ENCODE measurements around the gene ICAM1. TPM values are rescaled to one million over a fixed set of nuclear protein-coding genes. Genes with fewer than 3 reads are reported as not detected.

Gene ICAM1
- total RNA-seq, 1 experiment from 2014 or later = 4.6 TPM

GRCh38 chr19:10332965-10333757 is 62.2 kb downstream of the ICAM1 start, which contains the start of gene RAVER1:
Gene RAVER1, minus strand, starts transcription at chr19:10333529. Its CDS starts 22 bp downstream, at chr19:10333507.
- no peak for TF ChIP-seq CTCF (IDR thresholded peaks at IDR 0.05; ENCODE audit: unreplicated experiment)
- DNase-seq (ENCODE audit: unreplicated experiment) = peak; percentile 98
- Mint-ChIP-seq H3K4me3 (ENCODE audit: unreplicated experiment) (peak within 1 kb of the TSS; percentile 95), H3K36me3 (ENCODE audit: insufficient read depth, unreplicated experiment) (peaks cover 22% of the 10 kb centered on the region), H3K27me3 (ENCODE audit: insufficient read depth, unreplicated experiment) (no peaks in the 10 kb centered on the region), H3K4me1 (ENCODE audit: insufficient read depth, unreplicated experiment) (no peaks in the 10 kb centered on the region), H3K27ac (ENCODE audit: low read depth, unreplicated experiment) (peak within 1 kb of the TSS; percentile 89), H3K9me3 (ENCODE audit: unreplicated experiment) (no peaks in the 10 kb centered on the region)
- intact Hi-C loops (cut with micrococcal nuclease) = loop anchor here (2.0 to 5.0 kb wide), 2 partner anchors 44 to 49 kb away; partner anchors contain the start of genes ICAM5 and TYK2
- ChIA-PET POLR2A (interaction anchor here (0.7 to 3.5 kb wide), 21 partner anchors 8 to 520 kb away, joined by 3 to 51 read pairs (median 5); partner anchors contain the start of genes CDC37, FDX2, ICAM4 and ICAM5), CTCF (interaction anchor here (0.6 to 2.1 kb wide), 4 partner anchors 13 to 143 kb away, joined by 3 to 14 read pairs (median 6); no protein-coding TSS in a partner anchor)
- TSS peak; percentile 48 for BruUV-seq (replicated peaks)

- Mint-ChIP-seq H3K36me3 (ENCODE audit: insufficient read depth, unreplicated experiment) (peaks cover 18% of the 10 kb centered on the region), H3K4me1 (ENCODE audit: insufficient read depth, unreplicated experiment) (no peaks in the 10 kb centered on the region), H3K27me3 (ENCODE audit: insufficient read depth, unreplicated experiment) (no peaks in the 10 kb centered on the region), H3K9me3 (ENCODE audit: unreplicated experiment) (no peaks in the 10 kb centered on the region), H3K4me3 (ENCODE audit: unreplicated experiment) (peak overlapping the region; percentile 95), H3K27ac (ENCODE audit: low read depth, unreplicated experiment) (peak overlapping the region; percentile 89)
- intact Hi-C loops (cut with micrococcal nuclease) = loop anchor here (2.0 to 5.0 kb wide), 2 partner anchors 45 to 48 kb away; partner anchors contain the start of genes ICAM5 and TYK2
- peak; percentile 26 for DNase-seq (ENCODE audit: unreplicated experiment)
- ChIA-PET POLR2A (interaction anchor here (0.5 to 3.5 kb wide), 30 partner anchors 9 to 1225 kb away, joined by 3 to 51 read pairs (median 4); partner anchors contain the start of genes CDC37, ELOF1, FDX2 and ICAM4), CTCF (interaction anchor here (0.6 to 2.1 kb wide), 12 partner anchors 12 to 142 kb away, joined by 3 to 14 read pairs (median 4); no protein-coding TSS in a partner anchor)
- BruUV-seq (replicated peaks) = TSS peak; percentile 53
- no peak for TF ChIP-seq CTCF (IDR thresholded peaks at IDR 0.05; ENCODE audit: unreplicated experiment)
These were observed 63.1 kb downstream of the ICAM1 start for GRCh38 chr19:10333758-10334587.

GRCh38 chr19:10334588-10335351 is 63.9 kb downstream of the ICAM1 start:
- BruUV-seq (replicated peaks) = no TSS peak
- peak; percentile 7 for TF ChIP-seq CTCF (IDR thresholded peaks at IDR 0.05; ENCODE audit: unreplicated experiment)
- no peaks in the 10 kb centered on the region for H3K4me1 Mint-ChIP-seq (ENCODE audit: insufficient read depth, unreplicated experiment)
- CTCF ChIA-PET = interaction anchor here (0.7 to 2.1 kb wide), 11 partner anchors 24 to 80 kb away, joined by 3 to 14 read pairs (median 4); no protein-coding TSS in a partner anchor
- no peaks in the 10 kb centered on the region for H3K9me3 Mint-ChIP-seq (ENCODE audit: unreplicated experiment)
- peaks cover 10% of the 10 kb centered on the region for H3K36me3 Mint-ChIP-seq (ENCODE audit: insufficient read depth, unreplicated experiment)
- peak; percentile 98 for DNase-seq (ENCODE audit: unreplicated experiment)
- no peak overlapping the region for H3K27ac Mint-ChIP-seq (ENCODE audit: low read depth, unreplicated experiment)
- H3K27me3 Mint-ChIP-seq (ENCODE audit: insufficient read depth, unreplicated experiment) = no peaks in the 10 kb centered on the region
- intact Hi-C loops (cut with micrococcal nuclease) = loop anchor here (5.0 kb wide), 1 partner anchor 48 kb away; the partner anchor contains the start of gene TYK2
- POLR2A ChIA-PET = interaction anchor here (0.6 to 3.5 kb wide), 20 partner anchors 9 to 1224 kb away, joined by 3 to 51 read pairs (median 5); partner anchors contain the start of genes CDC37, ELOF1, FDX2 and ICAM4
- peak overlapping the region; percentile 95 for H3K4me3 Mint-ChIP-seq (ENCODE audit: unreplicated experiment)
